HG02852 (cell line): ENCODE measurements around the gene MAGI1.

Experiments used
- ATAC-seq: cut with Tn5 transposase; IDR thresholded peaks from one replicate; pipeline ENCODE4 v1.9.1; 2021; ENCODE audit warnings: mild to moderate bottlenecking, moderate library complexity; ENCODE audit not compliant: unreplicated experiment

Gene MAGI1

GRCh38 chr3:65950340-65951326 lies 88.1 kb downstream of the MAGI1 start:
- no peak for ATAC-seq

GRCh38 chr3:65948841-65949573 lies 89.7 kb downstream of the MAGI1 start:
- ATAC-seq, result no peak

DNA sequence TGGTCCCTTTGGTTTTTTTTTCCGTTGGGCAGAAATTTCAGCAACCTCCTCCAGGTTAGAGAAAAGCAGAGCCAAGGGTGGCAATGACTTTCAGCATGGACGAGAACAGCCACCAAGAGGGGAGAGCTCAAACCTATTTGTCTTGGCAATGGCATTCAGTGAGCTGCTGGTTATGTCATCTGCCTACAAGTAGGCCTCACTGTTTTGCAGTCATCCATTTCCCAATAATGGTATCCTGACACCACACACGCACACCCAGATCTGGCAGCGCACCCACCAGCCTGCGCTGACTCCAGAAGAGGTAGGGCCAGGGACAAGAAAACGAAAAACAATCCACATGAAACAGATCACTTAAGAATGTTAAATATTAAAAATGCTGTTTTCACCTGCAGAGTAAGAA lies 92.3 kb downstream of the MAGI1 start:
- ATAC-seq, result no peak

DNA sequence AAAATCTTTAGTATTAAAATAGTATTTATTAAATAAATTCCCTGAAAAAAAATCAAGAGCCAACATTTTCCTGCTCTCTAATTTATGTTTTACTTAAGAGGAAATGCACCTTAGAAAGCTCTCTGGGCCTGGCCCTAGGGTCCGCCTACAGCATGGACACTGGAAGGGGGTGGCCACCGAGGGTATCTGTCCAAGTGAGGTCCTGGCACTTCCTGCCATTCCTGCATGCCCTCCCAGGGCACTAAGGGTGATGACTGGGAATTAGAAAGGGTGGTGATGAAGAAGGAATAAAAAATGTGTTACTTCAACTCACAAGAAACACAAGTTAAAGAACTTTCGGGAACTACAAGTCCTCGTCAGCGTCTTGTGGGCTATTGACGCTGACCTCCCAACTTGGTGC lies 92.8 kb downstream of the MAGI1 start:
- ATAC-seq, result no peak

DNA sequence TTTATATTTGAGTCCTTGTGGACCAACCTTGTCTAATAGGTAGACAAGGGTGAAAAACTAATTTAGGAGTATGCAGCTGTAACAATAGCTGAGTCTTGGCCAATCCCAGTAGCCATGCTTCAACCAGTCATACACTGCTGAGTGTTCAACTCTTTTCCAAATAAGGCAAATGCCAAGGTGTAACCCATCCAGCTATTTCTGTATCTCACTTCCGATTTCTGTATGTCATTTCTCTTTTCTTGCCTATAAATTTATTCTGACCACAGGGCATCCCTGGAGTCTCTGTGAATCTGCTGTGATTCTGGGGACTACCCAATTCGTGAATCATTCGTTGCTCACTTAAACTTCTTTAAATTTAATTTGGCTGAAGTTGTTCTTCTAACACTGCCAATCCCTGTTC lies 93.2 kb downstream of the MAGI1 start:
- ATAC-seq, result no peak

DNA sequence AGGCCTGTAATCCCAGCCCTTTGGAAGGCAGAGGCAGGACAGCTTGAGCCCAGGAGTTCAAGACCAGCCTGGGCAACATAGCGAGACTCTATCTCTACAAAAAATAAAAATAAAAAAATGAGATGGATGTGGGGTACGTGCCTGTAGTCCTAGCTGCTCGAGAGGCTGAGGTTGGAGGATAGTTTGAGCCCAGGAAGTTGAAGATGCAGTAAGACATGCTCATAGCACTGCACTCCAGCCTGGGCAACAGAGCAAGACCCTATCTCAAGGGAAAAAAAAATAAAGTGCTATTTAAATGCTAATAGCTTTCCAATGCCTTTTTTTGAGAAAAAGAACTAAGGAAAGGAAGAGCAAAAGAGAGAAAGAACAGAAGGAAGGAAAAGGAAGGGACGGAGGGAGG lies 94.5 kb downstream of the MAGI1 start:
- ATAC-seq, result no peak

DNA sequence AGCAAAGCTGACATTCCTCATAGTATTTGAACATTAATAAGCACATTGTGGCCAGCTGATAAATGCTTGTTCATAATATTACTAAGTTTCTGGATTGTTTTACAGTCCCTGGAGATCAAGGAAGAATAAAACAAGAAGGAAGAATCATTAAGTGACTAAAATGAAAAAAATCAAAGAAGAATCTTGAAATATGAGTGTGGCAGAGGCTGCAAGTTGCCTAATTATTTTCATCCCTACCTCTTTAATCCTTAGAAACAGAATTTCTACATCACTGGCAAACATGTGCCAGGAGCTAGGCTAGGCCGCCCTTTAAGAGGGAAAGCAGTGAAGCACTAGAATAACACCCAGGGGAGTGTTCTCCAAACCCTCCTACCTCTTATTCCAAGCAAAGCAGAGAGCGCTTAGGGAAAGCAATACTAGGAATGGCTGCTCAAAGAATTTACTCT lies 98.9 kb downstream of the MAGI1 start:
- no peak for ATAC-seq

- no peak for ATAC-seq
Measured at GRCh38 chr3:65939184-65939583, 99.5 kb downstream of the MAGI1 start.

DNA sequence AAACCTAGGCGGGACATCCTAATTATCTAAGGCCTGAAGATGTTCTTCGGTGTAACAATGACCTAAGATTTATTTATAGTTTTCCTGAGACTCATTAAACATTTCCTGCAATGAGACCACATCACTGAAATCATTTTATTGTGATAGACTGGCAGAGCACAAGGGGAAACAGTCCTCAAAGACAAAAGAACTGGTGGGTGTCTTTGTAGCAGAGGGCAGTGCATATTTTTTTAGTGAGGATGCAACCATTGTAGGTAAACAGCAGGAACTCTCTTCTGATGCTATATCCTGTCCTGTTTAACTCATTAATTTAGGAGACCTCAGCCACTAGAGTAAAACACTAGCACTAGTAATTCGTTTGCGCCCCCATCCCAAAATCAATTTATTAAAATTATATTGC lies 100.0 kb downstream of the MAGI1 start:
- no peak for ATAC-seq

DNA sequence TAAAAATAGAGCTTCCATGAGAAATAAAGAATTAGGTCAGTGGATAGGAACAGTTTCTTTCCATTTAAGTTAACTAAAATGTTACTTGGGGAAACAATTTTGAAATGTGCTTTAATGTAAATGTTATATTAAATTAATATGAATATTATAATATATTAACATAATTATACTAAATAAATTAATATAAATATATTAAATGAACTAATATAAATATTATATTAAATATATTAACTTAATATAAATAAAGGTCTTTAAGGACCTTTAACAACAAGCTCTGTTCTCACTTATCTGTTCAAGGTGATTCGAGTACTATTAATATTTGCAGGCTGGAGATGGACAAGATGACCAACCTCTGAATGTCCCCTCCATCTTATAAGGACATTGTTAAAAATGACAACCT lies 100.6 kb downstream of the MAGI1 start:
- ATAC-seq, result no peak

- no peak for ATAC-seq
Measured at GRCh38 chr3:65936908-65937638, 101.6 kb downstream of the MAGI1 start.

DNA sequence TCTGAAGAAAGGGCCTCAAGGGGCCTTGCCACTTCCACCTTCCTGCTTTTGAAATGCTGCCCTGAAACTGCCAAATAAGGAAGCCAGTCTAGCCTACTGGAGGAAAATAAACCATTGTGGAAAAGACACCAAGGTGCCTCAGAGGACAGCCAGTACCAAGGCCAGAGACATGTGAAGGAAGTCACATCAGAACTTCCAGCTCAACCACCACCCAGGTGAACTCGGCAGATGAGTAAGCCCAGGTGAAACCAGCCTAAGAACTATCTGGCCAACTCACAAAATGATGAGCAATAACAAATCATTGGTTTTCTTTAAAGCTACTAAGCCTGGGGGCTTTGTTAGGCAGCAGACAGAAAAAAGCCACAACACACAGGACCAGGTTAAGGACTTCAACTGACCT lies 103.0 kb downstream of the MAGI1 start:
- no peak for ATAC-seq

DNA sequence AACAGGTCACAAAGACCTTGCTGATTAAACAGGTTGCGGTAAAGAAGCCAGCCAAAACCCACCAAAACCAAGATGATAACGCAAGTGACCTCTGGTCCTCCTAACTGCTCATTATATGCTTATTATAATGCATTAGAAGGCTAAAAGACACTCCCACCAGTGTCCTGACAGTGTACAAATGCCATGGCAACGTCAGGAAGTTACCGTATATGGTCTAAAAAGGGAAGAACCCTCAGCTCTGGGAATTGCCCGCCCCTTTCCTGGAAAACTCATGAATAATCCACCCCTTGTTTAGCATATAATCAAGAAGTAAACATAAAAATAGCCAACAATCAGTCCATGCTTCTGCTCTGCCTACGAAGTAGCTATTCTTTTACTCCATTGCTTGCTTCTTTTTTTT lies 108.1 kb downstream of the MAGI1 start:
- no peak for ATAC-seq

- ATAC-seq, result no peak
Measured at GRCh38 chr3:65928110-65928509, 110.6 kb downstream of the MAGI1 start.

DNA sequence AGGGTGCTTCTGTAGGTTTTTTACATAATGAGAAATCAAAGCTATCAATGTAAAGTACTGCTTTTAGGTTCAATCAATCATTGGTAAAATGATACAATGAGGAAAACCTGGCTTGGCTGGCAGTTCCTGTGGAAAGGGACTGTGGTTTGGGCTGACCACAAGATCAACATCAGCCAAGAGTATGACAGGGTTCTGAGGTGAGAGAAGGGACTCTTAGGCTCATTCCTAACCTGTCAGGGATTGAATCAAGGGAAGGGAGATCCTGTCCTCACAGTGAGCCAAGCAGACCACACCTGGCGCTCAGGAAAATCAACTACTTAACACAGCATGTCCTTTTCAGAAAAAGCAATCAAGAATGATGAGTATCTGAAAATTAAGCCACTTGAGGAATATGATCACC lies 111.1 kb downstream of the MAGI1 start:
- no peak for ATAC-seq

GRCh38 chr3:65925254-65925954 lies 113.3 kb downstream of the MAGI1 start:
- ATAC-seq, result no peak

DNA sequence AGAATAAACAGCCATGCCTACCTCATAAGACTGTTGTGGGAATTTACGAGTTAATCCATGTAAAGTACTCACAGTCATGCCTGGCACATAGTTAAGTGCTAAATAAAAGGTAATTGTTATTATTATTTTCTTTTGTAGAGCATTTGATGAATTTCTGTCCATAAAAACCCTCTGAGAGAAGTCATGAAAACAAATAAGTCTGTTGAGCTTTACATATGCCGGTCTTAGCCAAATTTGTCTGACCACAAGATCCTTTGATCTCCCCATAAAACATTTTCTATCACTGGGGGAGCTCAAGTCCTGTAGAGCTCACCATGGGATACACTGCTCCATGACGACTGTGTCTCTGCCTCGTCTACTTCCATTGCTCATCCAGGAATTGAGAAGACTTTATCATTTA lies 114.0 kb downstream of the MAGI1 start:
- no peak for ATAC-seq

GRCh38 chr3:65922441-65922840 lies 116.3 kb downstream of the MAGI1 start:
- no peak for ATAC-seq

DNA sequence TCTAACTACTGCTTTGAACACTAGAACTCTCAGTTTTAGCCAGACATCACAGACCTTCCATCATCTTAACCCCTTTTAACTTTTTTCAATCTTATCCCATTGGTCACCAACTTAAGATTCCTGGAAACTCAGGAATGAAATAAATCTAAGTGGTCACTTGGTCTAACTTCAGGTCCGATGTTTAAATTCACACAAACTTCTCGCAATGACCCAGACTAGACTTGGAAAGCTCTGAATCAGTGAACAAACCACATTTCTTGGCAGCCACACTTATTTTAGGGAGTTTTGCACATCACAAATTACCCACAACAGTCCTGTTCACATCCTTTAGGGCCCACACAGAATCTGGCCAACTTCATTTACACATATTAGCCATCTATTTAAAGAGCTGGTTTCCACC lies 118.9 kb downstream of the MAGI1 start:
- no peak for ATAC-seq

DNA sequence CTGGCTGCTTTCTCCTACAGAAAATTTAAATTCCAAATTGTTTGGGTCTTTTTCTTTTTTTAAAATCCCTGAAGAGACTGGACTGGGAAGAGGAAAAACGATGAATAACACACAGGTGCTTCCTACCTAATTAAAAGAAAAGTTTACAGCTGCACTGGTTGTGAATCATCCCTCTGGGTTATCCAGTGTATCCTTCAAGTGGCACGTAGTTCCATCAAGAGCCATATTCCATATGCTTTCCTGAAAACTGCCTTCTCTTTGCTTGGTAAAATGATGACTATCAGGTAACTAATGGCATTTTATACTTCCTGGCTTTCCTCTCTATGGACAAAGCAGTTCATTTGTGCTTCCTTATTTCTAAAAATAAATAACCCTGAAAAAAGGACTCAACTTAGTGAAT lies 123.2 kb downstream of the MAGI1 start:
- no peak for ATAC-seq
